ENCODE measurements around the gene TTC19. TPM values are rescaled to one million over a fixed set of nuclear protein-coding genes. Genes with fewer than 3 reads are reported as not detected.

Gene TTC19
- total and polyA plus RNA-seq, 2 of the 8 experiments (the other 6 are each of a cell fraction or from before 2014, with no cell fraction given): 11.8 to 55.0 TPM

DNA sequence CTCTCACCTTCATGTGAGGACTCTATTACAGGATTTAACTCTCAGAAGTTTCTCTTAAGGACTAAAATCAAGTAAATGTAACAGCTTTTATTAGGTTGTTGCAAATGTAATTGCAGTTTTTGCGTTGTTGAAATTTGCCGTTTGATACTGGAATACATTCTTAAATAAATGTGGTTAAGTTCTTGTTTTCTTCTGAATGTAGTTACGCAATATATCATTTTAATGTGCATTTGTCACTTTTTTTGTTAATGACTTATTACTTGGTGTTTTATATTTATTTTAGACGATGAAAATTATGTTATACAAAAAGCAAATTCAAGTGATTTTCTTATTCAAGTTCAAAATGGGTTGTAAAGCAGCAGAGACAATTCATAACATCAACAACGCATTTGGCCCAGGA is 76.3 kb downstream of the TTC19 start:
- Histone ChIP-seq H3K4me2 (ENCODE audit: insufficient read depth in 1 of 2, low read depth in 2 of 2, low read length in 2 of 2) (no peak overlapping the region), H3K27ac (ENCODE audit: low read depth, low read length) (no peak overlapping the region), H2BK15ac (ENCODE audit: low read length) (no peak overlapping the region), H4K5ac (ENCODE audit: insufficient read length, low read depth, low read length) (no peak overlapping the region), H3K14ac (ENCODE audit: insufficient read length) (no peak overlapping the region), H2BK20ac (ENCODE audit: low read length) (no peak overlapping the region), H3K9ac (replicated peaks in 1 of 4; ENCODE audit: extremely low read depth in 1 of 4, low read depth in 3 of 4, low read length in 3 of 4) (no peak overlapping the region), H3K9me3 (ENCODE audit: insufficient read depth in 2 of 2, low read depth in 1 of 2, low read length in 1 of 2) (no peaks in the 10 kb centered on the region), H3K36me3 (ENCODE audit: control insufficient read depth in 2 of 4, insufficient read depth in 4 of 4, low read length in 3 of 4) (peaks cover 6 to 62% (median 37%) of the 10 kb centered on the region in 4 experiments), H3K79me1 (ENCODE audit: low read depth, low read length) (no peaks in the 10 kb centered on the region), H3K18ac (ENCODE audit: extremely low read depth, low read length) (no peak overlapping the region), H2AK5ac (ENCODE audit: low read depth, low read length) (no peak overlapping the region), H3K27me3 (replicated peaks in 1 of 4; ENCODE audit: control insufficient read depth in 3 of 4, extremely low read depth in 1 of 4, insufficient read depth in 3 of 4, low read length in 3 of 4) (no peaks in the 10 kb centered on the region), H3K4me1 (replicated peaks in 1 of 4; ENCODE audit: control insufficient read depth in 3 of 4, insufficient read depth in 4 of 4, low read length in 3 of 4) (no peaks in the 10 kb centered on the region), H2AFZ (ENCODE audit: low read length) (no peak overlapping the region), H3K56ac (replicated peaks; ENCODE audit: insufficient read length, low read depth, low read length) (no peak overlapping the region), H3K79me2 (ENCODE audit: control insufficient read depth in 1 of 2, insufficient read depth in 2 of 2, low read length in 2 of 2) (no peaks in the 10 kb centered on the region), H3K23me2 (ENCODE audit: low read depth, low read length) (no peaks in the 10 kb centered on the region), H3K4ac (replicated peaks; ENCODE audit: insufficient read length, low read depth, low read length) (no peak overlapping the region), H3K4me3 (ENCODE audit: extremely low read depth in 1 of 4, insufficient read depth in 2 of 4, low read depth in 3 of 4, low read length in 4 of 4) (no peak overlapping the region), H4K20me1 (replicated peaks in 1 of 2; ENCODE audit: control insufficient read depth in 1 of 2, insufficient read depth in 2 of 2, low read length in 2 of 2) (no peaks in the 10 kb centered on the region), H2BK5ac (ENCODE audit: low read depth, low read length) (no peak overlapping the region), H2BK120ac (replicated peaks; ENCODE audit: low read depth, low read length) (no peak overlapping the region), H2BK12ac (ENCODE audit: low read depth, low read length) (no peak overlapping the region), H4K91ac (replicated peaks; ENCODE audit: insufficient read length, low read length) (no peak overlapping the region), H4K8ac (ENCODE audit: extremely low read depth, insufficient read depth, low read length) (no peak overlapping the region), H3K23ac (ENCODE audit: insufficient read length) (no peak overlapping the region)
- DNase-seq (ENCODE audit: low read depth in 1 of 2, low spot score in 2 of 2): no peak
- CTCF ChIA-PET (ENCODE audit: partially characterized antibody): no interaction called here
- peak; percentile 78 for FAIRE-seq
- no peak for TF ChIP-seq RFX5 (IDR thresholded peaks at IDR 0.05; ENCODE audit: borderline replicate concordance, low read depth, low read length)
- TF ChIP-seq CEBPB (IDR thresholded peaks at IDR 0.05; ENCODE audit: low read depth, low read length): peak; percentile 66; the same call in 1 of the 2 replicates
- TF ChIP-seq GTF2F1 (IDR thresholded peaks at IDR 0.05; ENCODE audit: borderline replicate concordance, low read depth, low read length): no peak
- POLR2A ChIA-PET (ENCODE audit: partially characterized antibody): interaction anchor here (0.7 kb wide), 1 partner anchor 45 kb away, joined by 3 read pairs; no protein-coding TSS in a partner anchor
- WGBS, 2 experiments (ENCODE audit: extremely low coverage in 1 of 2, insufficient coverage in 1 of 2, insufficient read length in 1 of 2, insufficient replicate concordance in 2 of 2, low coverage in 1 of 2, low lambda C conversion rate in 2 of 2, missing lambda C conversion rate in 1 of 2): 93% methylated on average over 5 of the region's 5 CpGs; no CpG with 5 or more reads in 1 of the 2 experiments

Other genes starting within 250 kb of the TTC19 start
- gene ADORA2B, start 54.7 kb upstream of the TTC19 start, total RNA-seq (2021; fragmentation: NEBNext Ultra II Directional; extraction: Animal tissue kit (Norgen Biotek cat#: 25700)): 2.6 and 3.3 TPM in 2 replicates
- 6.9 and 8.2 TPM in 2 replicates for gene ADORA2B, start 54.7 kb upstream of the TTC19 start, polyA plus RNA-seq (2011; rRNA removed)
- gene ZSWIM7, start 120 bp upstream of the TTC19 start, total RNA-seq (2021; fragmentation: NEBNext Ultra II Directional; extraction: Animal tissue kit (Norgen Biotek cat#: 25700)): 39.3 and 39.4 TPM in 2 replicates
- 39.0 and 57.7 TPM in 2 replicates for gene ZSWIM7, start 120 bp upstream of the TTC19 start, polyA plus RNA-seq (2011; rRNA removed)
- 141 and 142 TPM in 2 replicates for gene NCOR1, start 215.7 kb downstream of the TTC19 start, total RNA-seq (2021; fragmentation: NEBNext Ultra II Directional; extraction: Animal tissue kit (Norgen Biotek cat#: 25700))
- 65.4 and 81.2 TPM in 2 replicates for gene NCOR1, start 215.7 kb downstream of the TTC19 start, polyA plus RNA-seq (2011; rRNA removed)
- 25.5 and 28.4 TPM in 2 replicates for gene PIGL, start 217.4 kb downstream of the TTC19 start, total RNA-seq (2021; fragmentation: NEBNext Ultra II Directional; extraction: Animal tissue kit (Norgen Biotek cat#: 25700))
- gene PIGL, start 217.4 kb downstream of the TTC19 start, polyA plus RNA-seq (2011; rRNA removed): 30.8 TPM in 2 replicates

Measured in H1 (cell line).